Measurements from ENCODE around the gene EMP2. TPM values are rescaled to one million over a fixed set of nuclear protein-coding genes. Genes with fewer than 3 reads are reported as not detected.

The EMP2 gene
- total and polyA plus RNA-seq, 2 of the 4 experiments (the other 2 are of a cell fraction) = 13.8 to 18.3 TPM

- no peak overlapping the region for H2BK120ac ChIP-seq (ENCODE audit: low read depth, low read length)
- H3K23ac ChIP-seq (ENCODE audit: low read depth, low read length) = no peak overlapping the region
- intact Hi-C loops (cut with micrococcal nuclease) (no loop called here), dilution Hi-C loops (cut with HindIII; ENCODE audit: low sequenced_read_pairs, unreplicated experiment) (no loop called here), in situ Hi-C loops (cut with MboI; ENCODE audit: low sequenced_read_pairs) (no loop called here)
- no peaks in the 10 kb centered on the region for H4K20me1 ChIP-seq (ENCODE audit: insufficient read depth, low read length)
- H2AFZ ChIP-seq (replicated peaks; ENCODE audit: low read length, poor library complexity) = no peak overlapping the region
- no peak overlapping the region for H3K14ac ChIP-seq (replicated peaks; ENCODE audit: low read depth, low read length)
- no TSS peak for BruUV-seq (replicated peaks)
- H3K36me3 ChIP-seq (ENCODE audit: control insufficient read depth, insufficient read depth, low read length) = peaks cover 1% of the 10 kb centered on the region; the same call in 1 of the 2 replicates
- WGBS, 2 experiments (ENCODE audit: extremely low coverage in 2 of 2, insufficient read length in 1 of 2) = 72% methylated on average over 9 of the region's 15 CpGs; no CpG with 5 or more reads in 1 of the 2 experiments
- H2AK5ac ChIP-seq (ENCODE audit: low read depth, low read length) = no peak overlapping the region
- H2BK20ac ChIP-seq (ENCODE audit: low read depth, low read length) = no peak overlapping the region
- ChIA-PET CTCF (no interaction called here), POLR2A (ENCODE audit: unreplicated experiment) (no interaction called here)
- H3K9ac ChIP-seq (ENCODE audit: low read depth, low read length) = no peak overlapping the region
- 0 out of 2 replicates have a peak, but pooled peaks cover 3% of the 10 kb centered on the region for H3K9me1 ChIP-seq (ENCODE audit: insufficient read depth, low read length)
- H2BK5ac ChIP-seq (ENCODE audit: low read depth, low read length, poor library complexity, severe bottlenecking) = no peak overlapping the region
- no peak overlapping the region for H2BK15ac ChIP-seq (ENCODE audit: low read depth, low read length)
- H3K4me1 ChIP-seq (ENCODE audit: control insufficient read depth, insufficient read depth, low read length) = no peaks in the 10 kb centered on the region
- H3K4ac ChIP-seq (ENCODE audit: low read depth, low read length) = no peak overlapping the region
- no peak for ATAC-seq (ENCODE audit: low read depth)
- no peaks in the 10 kb centered on the region for H3K27me3 ChIP-seq (ENCODE audit: control insufficient read depth, insufficient read depth, low read length)
- no peak overlapping the region for H3K4me3 ChIP-seq (ENCODE audit: insufficient read depth, low read depth, low read length)
- H4K5ac ChIP-seq (ENCODE audit: low read depth, low read length) = no peak overlapping the region
- no peak overlapping the region for H4K91ac ChIP-seq (ENCODE audit: insufficient read depth, low read depth, low read length)
- no peak overlapping the region for H3K27ac ChIP-seq (ENCODE audit: insufficient read depth, low read length)
- no peak overlapping the region for H3K18ac ChIP-seq (ENCODE audit: low read depth, low read length)
- H4K8ac ChIP-seq (ENCODE audit: low read depth in 2 of 2, low read length in 2 of 2) = no peak overlapping the region
- no peak for DNase-seq
- no peaks in the 10 kb centered on the region; a peak in 1 of 4 replicates for H3K79me1 ChIP-seq (ENCODE audit: low read depth in 1 of 2, low read length in 2 of 2)
- H3K9me3 ChIP-seq (ENCODE audit: control insufficient read depth, insufficient read depth, low read length) = no peaks in the 10 kb centered on the region
- no peak overlapping the region for H2AK9ac ChIP-seq (replicated peaks; ENCODE audit: low read depth, low read length, poor library complexity)
- no peak overlapping the region for H3K56ac ChIP-seq (ENCODE audit: extremely low read depth, insufficient read depth, low read length)
- TF ChIP-seq BHLHE40 (IDR thresholded peaks at IDR 0.05; ENCODE audit: low read depth, low read length) (no peak), USF2 (IDR thresholded peaks at IDR 0.05; ENCODE audit: low read depth, low read length) (no peak), RCOR1 (IDR thresholded peaks at IDR 0.05; ENCODE audit: insufficient replicate concordance, low read length) (no peak), RAD21 (IDR thresholded peaks at IDR 0.05; ENCODE audit: low read length) (no peak), MXI1 (IDR thresholded peaks at IDR 0.05; ENCODE audit: borderline replicate concordance, low read depth, low read length) (no peak), RFX5 (IDR thresholded peaks at IDR 0.05; ENCODE audit: low read depth, low read length) (no peak), MAFK (IDR thresholded peaks at IDR 0.05; ENCODE audit: low read depth, low read length) (no peak), SMC3 (IDR thresholded peaks at IDR 0.05; ENCODE audit: low read depth, low read length) (no peak), CHD1 (IDR thresholded peaks at IDR 0.05; ENCODE audit: low read depth, low read length) (no peak), CTCF (conservative IDR thresholded peaks at IDR 0.05; ENCODE audit: low read depth, low read length) (no peak), CEBPB (IDR thresholded peaks at IDR 0.05; ENCODE audit: low read depth, low read length) (no peak), NFE2L2 (IDR thresholded peaks at IDR 0.05; ENCODE audit: low read depth, low read length) (no peak), MAZ (IDR thresholded peaks at IDR 0.05; ENCODE audit: borderline replicate concordance, low read depth, low read length) (no peak)
- H3K4me2 ChIP-seq (ENCODE audit: low read depth, low read length) = no peak overlapping the region
Measured at GRCh38 chr16:10537946-10538345, 42.5 kb downstream of the EMP2 start.
